HCT116 (cell line): ENCODE measurements around the gene NUP155. TPM values are rescaled to one million over a fixed set of nuclear protein-coding genes. Genes with fewer than 3 reads are reported as not detected.

Experiments
- ATAC-seq: fragments of 200-7000 bp; cut with Tn5 transposase; 2 replicates; pipeline ENCODE4 v1.9.1; 2020; ENCODE audit warnings: mild to moderate bottlenecking, moderate library complexity
- BruUV-seq: library from RNA; stranded (reverse); fragments of 400-500 nt; replicated peaks from 2 replicates; lab custom pipeline; 2021; lab: Mats Ljungman, UMichigan
- CTCF ChIA-PET: fragments of 300-600 bp; sonication (Branson Sonifier 250); formaldehyde crosslinking; loops from one replicate; lab custom pipeline; 2021; ENCODE audit warnings: antibody characterized with exemption; lab: Charles Lee
- POLR2A ChIA-PET: fragments of 300-600, 350-600 bp; sonication (Branson Sonifier 250); formaldehyde crosslinking; loops from one replicate; lab custom pipeline; 2021; ENCODE audit warnings: antibody characterized with exemption; lab: Charles Lee
- RAD21 ChIA-PET, 2 experiments: fragments of 300-600 bp; sonication (Branson Sonifier 250); formaldehyde crosslinking; loops; one replicate each; lab custom pipeline; 2023; ENCODE audit warnings: low total read pairs in 2 of 2; ENCODE audit not compliant: uncharacterized antibody in 2 of 2, unreplicated experiment in 2 of 2, low non-redundant PET in 1 of 2; lab: Charles Lee
- DNase-seq: peaks from one replicate; pipeline ENCODE4 v3.0.0-alpha.2; 2010; ENCODE audit warnings: low read depth, low spot score
- H2AFZ ChIP-seq: fragments of 200-600 bp; shearing (Covaris generic), sonication (generic); 2 replicates; pipeline ENCODE4 v1.6.1; 2017; ENCODE audit warnings: low read depth, mixed run types, mixed read lengths, antibody characterized with exemption, low read length; ENCODE audit not compliant: poor library complexity, severe bottlenecking
- H3K27ac ChIP-seq: 2 replicates; pipeline ENCODE4 v1.5.1; 2012; ENCODE audit warnings: low read depth, low read length
- H3K27me3 ChIP-seq: fragments of 200-600 bp; sonication (generic); 2 replicates; pipeline ENCODE4 v1.6.1; 2016; ENCODE audit warnings: mixed run types, low read length, mixed read lengths; ENCODE audit not compliant: insufficient read depth
- H3K36me3 ChIP-seq, 2 experiments: fragments of 200-500 bp in 1 of 2; fragments of 200-600 bp in 1 of 2; sonication (Bioruptor generic) in 1 of 2; sonication (generic) in 1 of 2; 2 replicates each; pipeline versions ENCODE4 v1.5.1 to v1.6.1; 2014 to 2016; ENCODE audit warnings: low read length in 2 of 2, inconsistent platforms in 1 of 2, mixed read lengths in 1 of 2, mixed run types in 1 of 2; ENCODE audit not compliant: insufficient read depth in 2 of 2, control insufficient read depth in 1 of 2
- H3K4me1 ChIP-seq, 2 experiments: fragments of 200-600 bp in 1 of 2; sonication (generic) in 1 of 2; 2 replicates each; pipeline versions ENCODE4 v1.5.1 to v1.6.1; 2012 to 2017; ENCODE audit warnings: low read length in 2 of 2, inconsistent platforms in 1 of 2, mild to moderate bottlenecking in 1 of 2, mixed read lengths in 1 of 2, mixed run types in 1 of 2, moderate library complexity in 1 of 2; ENCODE audit not compliant: insufficient read depth in 2 of 2, control insufficient read depth in 1 of 2
- H3K4me2 ChIP-seq: fragments of 200-600 bp; sonication (generic); 2 replicates; pipeline ENCODE4 v1.6.1; 2017; ENCODE audit warnings: mixed run types, low read length, mixed read lengths
- H3K4me3 ChIP-seq, 2 experiments: fragments of 200-600 bp in 1 of 2; sonication (generic) in 1 of 2; replicated peaks in 1 of 2; 2 replicates each; pipeline ENCODE4 v1.5.1; 2011 to 2016; ENCODE audit warnings: low read length in 2 of 2, control low read depth in 1 of 2, low read depth in 1 of 2, mild to moderate bottlenecking in 1 of 2, mixed read lengths in 1 of 2, mixed run types in 1 of 2
- H3K79me2 ChIP-seq: fragments of 200-600 bp; sonication (generic); 2 replicates; pipeline ENCODE4 v1.6.1; 2017; ENCODE audit warnings: mild to moderate bottlenecking, mixed run types, low read length, moderate library complexity, mixed read lengths; ENCODE audit not compliant: insufficient read depth
- H3K9ac ChIP-seq: fragments of 200-600 bp; sonication (generic); 2 replicates; pipeline ENCODE4 v1.6.1; 2016; ENCODE audit warnings: low read length, mixed read lengths
- H3K9me2 ChIP-seq: fragments of 200-600 bp; sonication (generic), shearing (Covaris generic); 2 replicates; pipeline ENCODE4 v1.6.1; 2017; ENCODE audit warnings: mixed run types, mild to moderate bottlenecking, moderate library complexity; ENCODE audit not compliant: insufficient read depth
- H3K9me3 ChIP-seq, 2 experiments: fragments of 200-500 bp in 1 of 2; fragments of 200-600 bp in 1 of 2; sonication (Bioruptor generic) in 1 of 2; sonication (generic) in 1 of 2; 2 replicates each; pipeline ENCODE4 v1.6.1; 2014 to 2017; ENCODE audit warnings: low read length in 2 of 2, mixed read lengths in 2 of 2, inconsistent platforms in 1 of 2, low read depth in 1 of 2, mild to moderate bottlenecking in 1 of 2, mixed run types in 1 of 2, moderate library complexity in 1 of 2; ENCODE audit not compliant: control insufficient read depth in 1 of 2, insufficient read depth in 1 of 2
- H4K20me1 ChIP-seq: fragments of 200-600 bp; sonication (generic), shearing (Covaris generic); 2 replicates; pipeline ENCODE4 v1.6.1; 2017; ENCODE audit warnings: mixed run types, mild to moderate bottlenecking, moderate library complexity; ENCODE audit not compliant: insufficient read depth
- CBX3 ChIP-seq: IDR thresholded peaks from 2 replicates; pipeline ENCODE4 v1.6.1; 2012; ENCODE audit warnings: low read depth
- ELF1 ChIP-seq: IDR thresholded peaks from 2 replicates; pipeline ENCODE4 v1.6.1; 2012; ENCODE audit warnings: low read depth, borderline replicate concordance
- EZH2phosphoT487 ChIP-seq: fragments of 200-600 bp; IDR thresholded peaks from 2 replicates; pipeline ENCODE4 v1.6.1; 2018; ENCODE audit warnings: antibody characterized with exemption, borderline replicate concordance
- JUND ChIP-seq: IDR thresholded peaks from 2 replicates; pipeline ENCODE4 v1.6.1; 2012
- MAX ChIP-seq: IDR thresholded peaks from 2 replicates; pipeline ENCODE4 v1.6.1; 2012
- POLR2AphosphoS5 ChIP-seq: IDR thresholded peaks from 2 replicates; pipeline ENCODE4 v1.6.1; 2011; ENCODE audit warnings: mild to moderate bottlenecking, low read depth, low read length, moderate library complexity
- RAD21 ChIP-seq: IDR thresholded peaks from 2 replicates; pipeline ENCODE4 v1.6.1; 2012; ENCODE audit warnings: low read depth, mild to moderate bottlenecking
- SIN3A ChIP-seq: IDR thresholded peaks from 2 replicates; pipeline ENCODE4 v1.6.1; 2012; ENCODE audit warnings: low read depth
- SP1 ChIP-seq: IDR thresholded peaks from 2 replicates; pipeline ENCODE4 v1.6.1; 2012; ENCODE audit warnings: low read depth
- ZBTB33 ChIP-seq: IDR thresholded peaks from 2 replicates; pipeline ENCODE4 v1.6.1; 2011; ENCODE audit warnings: mild to moderate bottlenecking, low read length, moderate library complexity; ENCODE audit not compliant: insufficient replicate concordance; ENCODE audit errors: extremely low read depth
- ZFX ChIP-seq: fragments of 450-650 bp; IDR thresholded peaks from 2 replicates; pipeline ENCODE4 v1.6.1; 2017
- intact Hi-C: fragments of 100-400 bp; cut with micrococcal nuclease; formaldehyde crosslinking; loops from 2 replicates; pipeline ENCODE4 v1.10.0; 2022
- total RNA-seq: library from RNA; stranded (reverse); gene quantifications from one replicate; pipeline ENCODE4 v1.2.1, GENCODE V29; 2021; ENCODE audit not compliant: unreplicated experiment
- TF ChIP-seq, protein P1 (sequence below): IDR thresholded peaks from 2 replicates; pipeline ENCODE4 v1.6.1; 2012; ENCODE audit warnings: low read depth
- TF ChIP-seq, protein P2 (sequence below), 3 experiments: fragments of 200-600 bp in 1 of 3; sonication (generic) in 1 of 3; IDR thresholded peaks in 2 of 3; conservative IDR thresholded peaks in 1 of 3; 2 replicates each; pipeline ENCODE4 v1.5.1; 2012 to 2017; ENCODE audit warnings: low read depth in 2 of 3, low read length in 2 of 3, antibody characterized with exemption in 1 of 3, borderline replicate concordance in 1 of 3, control low read depth in 1 of 3, mild to moderate bottlenecking in 1 of 3, mixed read lengths in 1 of 3, mixed run types in 1 of 3, moderate library complexity in 1 of 3; ENCODE audit not compliant: insufficient read depth in 1 of 3

NUP155 gene
- total RNA-seq, 1 experiment from 2014 or later = 80.9 TPM

DNA sequence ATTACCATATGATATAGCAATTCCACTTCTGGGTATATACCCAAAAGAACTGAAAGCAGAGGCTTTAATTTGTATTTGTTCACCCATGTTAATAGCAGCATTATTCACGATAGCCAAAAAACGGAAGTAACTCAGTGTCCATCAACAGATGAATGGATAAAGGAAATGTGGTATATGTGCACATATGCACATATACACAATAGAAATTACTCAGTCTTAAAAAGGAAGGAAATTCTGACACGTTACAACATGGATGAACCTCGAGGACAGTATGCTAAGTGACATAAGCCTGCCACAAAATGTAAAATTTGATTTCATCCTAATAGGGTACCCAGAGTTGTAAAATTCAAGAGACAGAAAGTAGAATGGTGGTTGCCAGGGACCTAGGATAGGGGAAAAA, 54.9 kb downstream of the NUP155 start:
- RAD21 ChIA-PET = no interaction called here
- Histone ChIP-seq H3K9me3 (no peaks in the 10 kb centered on the region), H3K9ac (no peak overlapping the region), H3K9me2 (no peaks in the 10 kb centered on the region), H2AFZ (no peak overlapping the region), H4K20me1 (peaks cover 12% of the 10 kb centered on the region; the same call in 1 of the 2 replicates), H3K27me3 (no peaks in the 10 kb centered on the region), H3K4me1 (no peaks in the 10 kb centered on the region), H3K4me3 (no peak overlapping the region), H3K36me3 (peaks cover 41 to 73% of the 10 kb centered on the region in 2 experiments), H3K79me2 (peaks cover 24% of the 10 kb centered on the region; the same call in 1 of the 2 replicates), H3K27ac (no peak overlapping the region), H3K4me2 (no peak overlapping the region)
- CTCF ChIA-PET = no interaction called here
- TF ChIP-seq ELF1 (no peak), SP1 (no peak), ZBTB33 (no peak), SIN3A (no peak), ZFX (no peak), EZH2phosphoT487 (no peak), JUND (no peak), RAD21 (no peak), MAX (no peak), CBX3 (no peak), POLR2AphosphoS5 (no peak)
- TF ChIP-seq, protein P1, sequence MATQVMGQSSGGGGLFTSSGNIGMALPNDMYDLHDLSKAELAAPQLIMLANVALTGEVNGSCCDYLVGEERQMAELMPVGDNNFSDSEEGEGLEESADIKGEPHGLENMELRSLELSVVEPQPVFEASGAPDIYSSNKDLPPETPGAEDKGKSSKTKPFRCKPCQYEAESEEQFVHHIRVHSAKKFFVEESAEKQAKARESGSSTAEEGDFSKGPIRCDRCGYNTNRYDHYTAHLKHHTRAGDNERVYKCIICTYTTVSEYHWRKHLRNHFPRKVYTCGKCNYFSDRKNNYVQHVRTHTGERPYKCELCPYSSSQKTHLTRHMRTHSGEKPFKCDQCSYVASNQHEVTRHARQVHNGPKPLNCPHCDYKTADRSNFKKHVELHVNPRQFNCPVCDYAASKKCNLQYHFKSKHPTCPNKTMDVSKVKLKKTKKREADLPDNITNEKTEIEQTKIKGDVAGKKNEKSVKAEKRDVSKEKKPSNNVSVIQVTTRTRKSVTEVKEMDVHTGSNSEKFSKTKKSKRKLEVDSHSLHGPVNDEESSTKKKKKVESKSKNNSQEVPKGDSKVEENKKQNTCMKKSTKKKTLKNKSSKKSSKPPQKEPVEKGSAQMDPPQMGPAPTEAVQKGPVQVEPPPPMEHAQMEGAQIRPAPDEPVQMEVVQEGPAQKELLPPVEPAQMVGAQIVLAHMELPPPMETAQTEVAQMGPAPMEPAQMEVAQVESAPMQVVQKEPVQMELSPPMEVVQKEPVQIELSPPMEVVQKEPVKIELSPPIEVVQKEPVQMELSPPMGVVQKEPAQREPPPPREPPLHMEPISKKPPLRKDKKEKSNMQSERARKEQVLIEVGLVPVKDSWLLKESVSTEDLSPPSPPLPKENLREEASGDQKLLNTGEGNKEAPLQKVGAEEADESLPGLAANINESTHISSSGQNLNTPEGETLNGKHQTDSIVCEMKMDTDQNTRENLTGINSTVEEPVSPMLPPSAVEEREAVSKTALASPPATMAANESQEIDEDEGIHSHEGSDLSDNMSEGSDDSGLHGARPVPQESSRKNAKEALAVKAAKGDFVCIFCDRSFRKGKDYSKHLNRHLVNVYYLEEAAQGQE = no peak
- TF ChIP-seq, protein P2, sequence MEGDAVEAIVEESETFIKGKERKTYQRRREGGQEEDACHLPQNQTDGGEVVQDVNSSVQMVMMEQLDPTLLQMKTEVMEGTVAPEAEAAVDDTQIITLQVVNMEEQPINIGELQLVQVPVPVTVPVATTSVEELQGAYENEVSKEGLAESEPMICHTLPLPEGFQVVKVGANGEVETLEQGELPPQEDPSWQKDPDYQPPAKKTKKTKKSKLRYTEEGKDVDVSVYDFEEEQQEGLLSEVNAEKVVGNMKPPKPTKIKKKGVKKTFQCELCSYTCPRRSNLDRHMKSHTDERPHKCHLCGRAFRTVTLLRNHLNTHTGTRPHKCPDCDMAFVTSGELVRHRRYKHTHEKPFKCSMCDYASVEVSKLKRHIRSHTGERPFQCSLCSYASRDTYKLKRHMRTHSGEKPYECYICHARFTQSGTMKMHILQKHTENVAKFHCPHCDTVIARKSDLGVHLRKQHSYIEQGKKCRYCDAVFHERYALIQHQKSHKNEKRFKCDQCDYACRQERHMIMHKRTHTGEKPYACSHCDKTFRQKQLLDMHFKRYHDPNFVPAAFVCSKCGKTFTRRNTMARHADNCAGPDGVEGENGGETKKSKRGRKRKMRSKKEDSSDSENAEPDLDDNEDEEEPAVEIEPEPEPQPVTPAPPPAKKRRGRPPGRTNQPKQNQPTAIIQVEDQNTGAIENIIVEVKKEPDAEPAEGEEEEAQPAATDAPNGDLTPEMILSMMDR (IDR thresholded peaks at IDR 0.05 in 2 of 3, conservative IDR thresholded peaks at IDR 0.05 in 1 of 3; ENCODE audit: borderline replicate concordance in 1 of 3, insufficient read depth in 1 of 3, low read depth in 2 of 3, low read length in 2 of 3) = no peak
- intact Hi-C loops = no loop called here
- DNase-seq = no peak
- ATAC-seq = no peak
- POLR2A ChIA-PET = no interaction called here
- BruUV-seq = no TSS peak
